Liver (tissue), 9 donors: ENCODE data around the gene CUEDC1. TPM values are rescaled to one million over a fixed set of nuclear protein-coding genes. Genes with fewer than 3 reads are reported as not detected.

Experiments
- DNase-seq: peaks from one replicate; pipeline ENCODE4 v3.0.0-alpha.2; 2017; ENCODE audit warnings: low spot score
- H3K27ac ChIP-seq, 2 donors: one replicate each; pipeline ENCODE4 v1.7.0; 2013; ENCODE audit warnings: inconsistent platforms in 2 of 2, low read length in 2 of 2, control low read depth in 1 of 2, low read depth in 1 of 2, mild to moderate bottlenecking in 1 of 2
- H3K27me3 ChIP-seq, 4 donors: one replicate each; pipeline versions ENCODE4 v1.6.1 to v1.7.0; 2013; ENCODE audit warnings: low read length in 3 of 4, inconsistent platforms in 1 of 4, mild to moderate bottlenecking in 1 of 4, moderate library complexity in 1 of 4; ENCODE audit not compliant: control insufficient read depth in 4 of 4, insufficient read depth in 4 of 4
- H3K36me3 ChIP-seq, 4 donors: one replicate each; pipeline versions ENCODE4 v1.6.1 to v1.7.0; 2013; ENCODE audit warnings: low read length in 3 of 4, mild to moderate bottlenecking in 3 of 4, low read depth in 1 of 4, moderate library complexity in 1 of 4; ENCODE audit not compliant: control insufficient read depth in 4 of 4, insufficient read depth in 3 of 4
- H3K4me1 ChIP-seq, 4 donors: one replicate each; pipeline versions ENCODE4 v1.6.1 to v1.7.0; 2013; ENCODE audit warnings: low read length in 3 of 4, mild to moderate bottlenecking in 3 of 4, moderate library complexity in 1 of 4; ENCODE audit not compliant: control insufficient read depth in 4 of 4, insufficient read depth in 4 of 4
- H3K4me3 ChIP-seq, 3 donors: one replicate each; pipeline versions ENCODE4 v1.6.1 to v1.7.0; 2013; ENCODE audit warnings: low read length in 3 of 3, control low read depth in 1 of 3, low read depth in 1 of 3, mild to moderate bottlenecking in 1 of 3
- H3K9ac ChIP-seq, 2 donors: one replicate each; pipeline ENCODE4 v1.7.0; 2013; ENCODE audit warnings: low read length in 2 of 2, mild to moderate bottlenecking in 2 of 2, moderate library complexity in 2 of 2, control low read depth in 1 of 2, low read depth in 1 of 2
- H3K9me3 ChIP-seq, 4 donors: one replicate each; pipeline versions ENCODE4 v1.6.1 to v1.7.0; 2013; ENCODE audit warnings: low read length in 3 of 4; ENCODE audit not compliant: control insufficient read depth in 4 of 4
- EGR1 ChIP-seq, 2 donors: IDR thresholded peaks; 2 replicates each; pipeline ENCODE4 v1.6.1; 2016 to 2018; ENCODE audit warnings: antibody characterized with exemption in 2 of 2, low read depth in 2 of 2
- FOXA1 ChIP-seq: IDR thresholded peaks from 2 replicates; pipeline ENCODE4 v1.6.1; 2016; ENCODE audit warnings: antibody characterized with exemption
- FOXA2 ChIP-seq: IDR thresholded peaks from 2 replicates; pipeline ENCODE4 v1.6.1; 2016; ENCODE audit warnings: antibody characterized with exemption
- GABPA ChIP-seq, 2 donors: IDR thresholded peaks in 1 of 2; conservative IDR thresholded peaks in 1 of 2; 2 replicates each; pipeline ENCODE4 v1.6.1; 2016; ENCODE audit warnings: antibody characterized with exemption in 2 of 2, mild to moderate bottlenecking in 1 of 2, moderate library complexity in 1 of 2
- HNF4A ChIP-seq, 2 donors: conservative IDR thresholded peaks; 2 replicates each; pipeline ENCODE4 v1.6.1; 2016; ENCODE audit warnings: antibody characterized with exemption in 2 of 2, mild to moderate bottlenecking in 2 of 2
- HNF4G ChIP-seq: IDR thresholded peaks from 2 replicates; pipeline ENCODE4 v1.6.1; 2016; ENCODE audit warnings: antibody characterized with exemption
- JUND ChIP-seq, 2 donors: IDR thresholded peaks; 2 replicates each; pipeline ENCODE4 v1.6.1; 2016; ENCODE audit warnings: antibody characterized with exemption in 2 of 2
- MAX ChIP-seq: IDR thresholded peaks from 2 replicates; pipeline ENCODE4 v1.6.1; 2016; ENCODE audit warnings: antibody characterized with exemption
- NR2F2 ChIP-seq: IDR thresholded peaks from 2 replicates; pipeline ENCODE4 v1.6.1; 2016; ENCODE audit warnings: antibody characterized with exemption
- RAD21 ChIP-seq, 2 donors: IDR thresholded peaks; 2 replicates each; pipeline ENCODE4 v1.6.1; 2016; ENCODE audit warnings: antibody characterized with exemption in 2 of 2, mild to moderate bottlenecking in 2 of 2
- RXRA ChIP-seq, 2 donors: IDR thresholded peaks; 2 replicates each; pipeline ENCODE4 v1.6.1; 2017 to 2018; ENCODE audit warnings: antibody characterized with exemption in 2 of 2, mild to moderate bottlenecking in 1 of 2
- SP1 ChIP-seq: IDR thresholded peaks from 2 replicates; pipeline ENCODE4 v1.6.1; 2018; ENCODE audit warnings: antibody characterized with exemption, mild to moderate bottlenecking
- TAF1 ChIP-seq: conservative IDR thresholded peaks from 2 replicates; pipeline ENCODE4 v1.6.1; 2016; ENCODE audit warnings: antibody characterized with exemption, mild to moderate bottlenecking
- YY1 ChIP-seq: IDR thresholded peaks from 2 replicates; pipeline ENCODE4 v1.6.1; 2016; ENCODE audit warnings: antibody characterized with exemption, mild to moderate bottlenecking
- ZBTB33 ChIP-seq: IDR thresholded peaks from 2 replicates; pipeline ENCODE4 v1.6.1; 2016; ENCODE audit warnings: antibody characterized with exemption
- WGBS: extraction: QIAGEN DNeasy Blood & Tissue Kit; methylation state at CpG from one replicate; pipeline ENCODE4 v1.1.7; 2013; 5-methylcytosine and 5-hydroxymethylcytosine counted together
- polyA plus RNA-seq, 2 donors: library from polyadenylated mRNA; stranded (reverse) in 1 of 2; unstranded in 1 of 2; fragments of 200-250 nt in 1 of 2; fragments of >200 nt in 1 of 2; fragmentation: Nextera tagmentation in 1 of 2; extraction: Ambion mirVana in 1 of 2; gene quantifications; one replicate each; pipeline versions ENCODE4 v1.2.1 to v1.2.3, GENCODE V29; 2013 to 2015
- total RNA-seq, 2 donors: library from RNA; depleted of rRNA; stranded (reverse); fragments of >200 nt; gene quantifications; one replicate each; pipeline ENCODE4 v1.2.3, GENCODE V29; 2014
- TF ChIP-seq, protein P1 (sequence below): IDR thresholded peaks from 2 replicates; pipeline ENCODE4 v1.6.1; 2016; ENCODE audit warnings: antibody characterized with exemption, mild to moderate bottlenecking
- TF ChIP-seq, protein P2 (sequence below): IDR thresholded peaks from 2 replicates; pipeline ENCODE4 v1.6.1; 2016; ENCODE audit warnings: antibody characterized with exemption
- TF ChIP-seq, protein P3 (sequence below): fragments of 150-350 bp; IDR thresholded peaks from 2 replicates; pipeline ENCODE4 v1.5.1; 2017; ENCODE audit warnings: improper control_type of control experiment, low read depth, low read length; ENCODE audit not compliant: missing input control
- donor health status: healthy.
- donor health status: healthy.
- donor health status: healthy.
- donor health status: healthy.
- donor health status: healthy.

CUEDC1 gene
- total and polyA plus RNA-seq, 4 donors, result 2.6 to 4.9 (median 3.4) TPM

DNA sequence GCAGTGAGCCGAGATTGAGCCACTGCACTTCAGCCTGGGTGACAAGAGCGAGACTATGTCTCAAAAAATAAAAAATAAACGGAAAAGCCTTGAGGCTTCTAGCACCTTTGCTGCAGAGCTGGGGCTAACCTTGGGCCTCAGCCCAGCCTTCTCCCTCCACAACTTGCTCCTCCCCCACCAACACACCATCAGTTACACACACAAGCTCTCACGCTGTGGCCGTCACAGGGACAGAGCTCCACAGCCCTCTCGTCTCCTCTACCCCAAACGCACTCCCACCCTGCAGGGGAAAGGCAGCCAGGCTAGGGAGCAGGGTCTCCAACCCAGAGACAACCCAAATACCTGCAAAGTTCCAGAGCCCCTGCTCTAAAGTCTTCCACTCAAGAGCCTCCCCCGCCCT, 83.3 kb downstream of the CUEDC1 start:
- Histone ChIP-seq H3K9me3 (no peaks in the 10 kb centered on the region), H3K27me3 (no peaks in the 10 kb centered on the region), H3K36me3 (peaks cover 0 to 5% (median 2%) of the 10 kb centered on the region in 4 donors), H3K27ac (no peak overlapping the region), H3K9ac (no peak overlapping the region), H3K4me3 (no peak overlapping the region), H3K4me1 (peaks cover 0 to 22% (median 5%) of the 10 kb centered on the region in 4 donors)
- TF ChIP-seq GABPA (IDR thresholded peaks at IDR 0.05 in 1 of 2, conservative IDR thresholded peaks at IDR 0.05 in 1 of 2) (no peak), RAD21 (IDR thresholded peaks at IDR 0.05) (no peak), MAX (no peak), SP1 (no peak), TAF1 (no peak), RXRA (IDR thresholded peaks at IDR 0.05) (no peak), JUND (IDR thresholded peaks at IDR 0.05) (no peak), ZBTB33 (no peak), EGR1 (IDR thresholded peaks at IDR 0.05; ENCODE audit: low read depth in 2 of 2) (no peak), HNF4G (no peak), YY1 (no peak), HNF4A (conservative IDR thresholded peaks at IDR 0.05) (no peak), FOXA2 (no peak), FOXA1 (no peak), NR2F2 (no peak)
- TF ChIP-seq, protein P1, sequence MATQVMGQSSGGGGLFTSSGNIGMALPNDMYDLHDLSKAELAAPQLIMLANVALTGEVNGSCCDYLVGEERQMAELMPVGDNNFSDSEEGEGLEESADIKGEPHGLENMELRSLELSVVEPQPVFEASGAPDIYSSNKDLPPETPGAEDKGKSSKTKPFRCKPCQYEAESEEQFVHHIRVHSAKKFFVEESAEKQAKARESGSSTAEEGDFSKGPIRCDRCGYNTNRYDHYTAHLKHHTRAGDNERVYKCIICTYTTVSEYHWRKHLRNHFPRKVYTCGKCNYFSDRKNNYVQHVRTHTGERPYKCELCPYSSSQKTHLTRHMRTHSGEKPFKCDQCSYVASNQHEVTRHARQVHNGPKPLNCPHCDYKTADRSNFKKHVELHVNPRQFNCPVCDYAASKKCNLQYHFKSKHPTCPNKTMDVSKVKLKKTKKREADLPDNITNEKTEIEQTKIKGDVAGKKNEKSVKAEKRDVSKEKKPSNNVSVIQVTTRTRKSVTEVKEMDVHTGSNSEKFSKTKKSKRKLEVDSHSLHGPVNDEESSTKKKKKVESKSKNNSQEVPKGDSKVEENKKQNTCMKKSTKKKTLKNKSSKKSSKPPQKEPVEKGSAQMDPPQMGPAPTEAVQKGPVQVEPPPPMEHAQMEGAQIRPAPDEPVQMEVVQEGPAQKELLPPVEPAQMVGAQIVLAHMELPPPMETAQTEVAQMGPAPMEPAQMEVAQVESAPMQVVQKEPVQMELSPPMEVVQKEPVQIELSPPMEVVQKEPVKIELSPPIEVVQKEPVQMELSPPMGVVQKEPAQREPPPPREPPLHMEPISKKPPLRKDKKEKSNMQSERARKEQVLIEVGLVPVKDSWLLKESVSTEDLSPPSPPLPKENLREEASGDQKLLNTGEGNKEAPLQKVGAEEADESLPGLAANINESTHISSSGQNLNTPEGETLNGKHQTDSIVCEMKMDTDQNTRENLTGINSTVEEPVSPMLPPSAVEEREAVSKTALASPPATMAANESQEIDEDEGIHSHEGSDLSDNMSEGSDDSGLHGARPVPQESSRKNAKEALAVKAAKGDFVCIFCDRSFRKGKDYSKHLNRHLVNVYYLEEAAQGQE, result no peak
- TF ChIP-seq, protein P2, sequence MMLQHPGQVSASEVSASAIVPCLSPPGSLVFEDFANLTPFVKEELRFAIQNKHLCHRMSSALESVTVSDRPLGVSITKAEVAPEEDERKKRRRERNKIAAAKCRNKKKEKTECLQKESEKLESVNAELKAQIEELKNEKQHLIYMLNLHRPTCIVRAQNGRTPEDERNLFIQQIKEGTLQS, result no peak
- TF ChIP-seq, protein P3, sequence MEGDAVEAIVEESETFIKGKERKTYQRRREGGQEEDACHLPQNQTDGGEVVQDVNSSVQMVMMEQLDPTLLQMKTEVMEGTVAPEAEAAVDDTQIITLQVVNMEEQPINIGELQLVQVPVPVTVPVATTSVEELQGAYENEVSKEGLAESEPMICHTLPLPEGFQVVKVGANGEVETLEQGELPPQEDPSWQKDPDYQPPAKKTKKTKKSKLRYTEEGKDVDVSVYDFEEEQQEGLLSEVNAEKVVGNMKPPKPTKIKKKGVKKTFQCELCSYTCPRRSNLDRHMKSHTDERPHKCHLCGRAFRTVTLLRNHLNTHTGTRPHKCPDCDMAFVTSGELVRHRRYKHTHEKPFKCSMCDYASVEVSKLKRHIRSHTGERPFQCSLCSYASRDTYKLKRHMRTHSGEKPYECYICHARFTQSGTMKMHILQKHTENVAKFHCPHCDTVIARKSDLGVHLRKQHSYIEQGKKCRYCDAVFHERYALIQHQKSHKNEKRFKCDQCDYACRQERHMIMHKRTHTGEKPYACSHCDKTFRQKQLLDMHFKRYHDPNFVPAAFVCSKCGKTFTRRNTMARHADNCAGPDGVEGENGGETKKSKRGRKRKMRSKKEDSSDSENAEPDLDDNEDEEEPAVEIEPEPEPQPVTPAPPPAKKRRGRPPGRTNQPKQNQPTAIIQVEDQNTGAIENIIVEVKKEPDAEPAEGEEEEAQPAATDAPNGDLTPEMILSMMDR, result no peak
- no peak for DNase-seq
- 94% methylated on average over 8 of the region's 8 CpGs for WGBS
